Activated B cell treated with CpG ODN at 0.5 μM for 24 hours (primary cell): ENCODE measurements around the gene MME. TPM values are rescaled to one million over a fixed set of nuclear protein-coding genes. Genes with fewer than 3 reads are reported as not detected.
"Not testable (repeated sequence)": the region's sequence is repeated elsewhere in the genome, so short reads cannot be mapped to it uniquely, and the experiment has no call there.

Experiments
- ATAC-seq: fragments of 200-7000 bp; cut with Tn5 transposase; one replicate; pipeline ENCODE4 v1.10.0; 2021; ENCODE audit warnings: low read depth, mild to moderate bottlenecking, moderate library complexity
- CTCF ChIA-PET: fragments of 350-600 bp; sonication (Branson Sonifier 250); formaldehyde crosslinking; loops from one replicate; lab custom pipeline; 2021; ENCODE audit warnings: antibody characterized with exemption; lab: Charles Lee
- POLR2A ChIA-PET: fragments of 350-600 bp; sonication (Branson Sonifier 250); formaldehyde crosslinking; loops from one replicate; lab custom pipeline; 2021; ENCODE audit warnings: antibody characterized with exemption; lab: Charles Lee
- DNase-seq: peaks from one replicate; pipeline ENCODE4 v3.0.0; 2022
- H3K27ac Mint-ChIP-seq: one replicate; pipeline ENCODE4 v1.8.0; 2020; ENCODE audit warnings: mixed read lengths
- H3K27me3 Mint-ChIP-seq: one replicate; pipeline ENCODE4 v1.8.0; 2021; ENCODE audit warnings: mixed read lengths
- H3K36me3 Mint-ChIP-seq: one replicate; pipeline ENCODE4 v1.8.0; 2021; ENCODE audit warnings: low read depth, mixed read lengths
- H3K4me1 Mint-ChIP-seq: one replicate; pipeline ENCODE4 v1.8.0; 2021; ENCODE audit warnings: mixed read lengths
- H3K4me3 Mint-ChIP-seq: one replicate; pipeline ENCODE4 v1.8.0; 2020; ENCODE audit warnings: mild to moderate bottlenecking, mixed read lengths
- H3K9me3 Mint-ChIP-seq: one replicate; pipeline ENCODE4 v1.8.0; 2020; ENCODE audit warnings: mixed read lengths
- CTCF ChIP-seq: fragments of 200-600 bp; IDR thresholded peaks from one replicate; pipeline ENCODE4 v1.8.0; 2022; ENCODE audit warnings: antibody characterized with exemption, mild to moderate bottlenecking
- intact Hi-C: fragments of 100-400 bp; cut with micrococcal nuclease; formaldehyde crosslinking; loops from one replicate; pipeline ENCODE4 v1.15.1; 2024
- total RNA-seq: library from RNA; stranded (reverse); gene quantifications from 2 replicates; pipeline ENCODE4 v1.2.3, GENCODE V29; 2022

Gene MME
- total RNA-seq, 1 donor from 2014 or later: 3.4 TPM

- CTCF ChIA-PET: no interaction called here
Observed at GRCh38 chr3:155130001-155130400, 49.9 kb downstream of the MME start.

DNA sequence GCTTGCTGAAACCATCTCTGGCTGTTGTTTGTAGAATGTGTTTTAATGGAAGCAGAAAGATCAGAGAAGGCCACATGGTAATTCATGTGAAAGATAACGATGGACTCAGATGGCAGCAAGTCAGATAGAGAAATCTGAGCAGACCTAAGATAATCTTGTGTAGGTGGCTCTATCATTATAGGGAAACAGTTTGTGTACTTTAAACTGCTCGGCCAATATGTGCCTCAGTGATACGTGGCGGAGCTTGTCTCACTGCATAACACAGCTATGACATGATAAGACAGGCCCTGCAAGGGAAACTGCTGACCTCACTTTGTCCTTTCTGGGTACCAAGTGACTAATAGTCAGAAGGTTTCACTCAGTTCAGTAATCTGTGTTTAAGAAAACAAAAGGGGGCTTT lies 51.0 kb downstream of the MME start:
- CTCF ChIA-PET: no interaction called here
- intact Hi-C loops: loop anchor here (1.0 kb wide), 1 partner anchor 20 kb away; no protein-coding TSS in a partner anchor
- no peak overlapping the region for H3K4me3 Mint-ChIP-seq
- DNase-seq (no peak), ATAC-seq (no peak)
- H3K4me1 Mint-ChIP-seq: peaks cover 16% of the 10 kb centered on the region
- no peak overlapping the region for H3K27ac Mint-ChIP-seq
- no peak for TF ChIP-seq CTCF
- POLR2A ChIA-PET: no interaction called here
- no peaks in the 10 kb centered on the region for H3K27me3 Mint-ChIP-seq
- H3K9me3 Mint-ChIP-seq: peaks cover 8% of the 10 kb centered on the region
- no peaks in the 10 kb centered on the region for H3K36me3 Mint-ChIP-seq

More at GRCh38 chr3:155130001-155130400, 49.9 kb downstream of the MME start:
- POLR2A ChIA-PET: no interaction called here
- H3K27me3 Mint-ChIP-seq: no peaks in the 10 kb centered on the region
- peaks cover 16% of the 10 kb centered on the region for H3K4me1 Mint-ChIP-seq
- intact Hi-C loops: no loop called here
- ATAC-seq (no peak), DNase-seq (no peak)
- H3K36me3 Mint-ChIP-seq: no peaks in the 10 kb centered on the region
- H3K4me3 Mint-ChIP-seq: no peak overlapping the region
- no peak for TF ChIP-seq CTCF
- peaks cover 6% of the 10 kb centered on the region for H3K9me3 Mint-ChIP-seq
- H3K27ac Mint-ChIP-seq: no peak overlapping the region

DNA sequence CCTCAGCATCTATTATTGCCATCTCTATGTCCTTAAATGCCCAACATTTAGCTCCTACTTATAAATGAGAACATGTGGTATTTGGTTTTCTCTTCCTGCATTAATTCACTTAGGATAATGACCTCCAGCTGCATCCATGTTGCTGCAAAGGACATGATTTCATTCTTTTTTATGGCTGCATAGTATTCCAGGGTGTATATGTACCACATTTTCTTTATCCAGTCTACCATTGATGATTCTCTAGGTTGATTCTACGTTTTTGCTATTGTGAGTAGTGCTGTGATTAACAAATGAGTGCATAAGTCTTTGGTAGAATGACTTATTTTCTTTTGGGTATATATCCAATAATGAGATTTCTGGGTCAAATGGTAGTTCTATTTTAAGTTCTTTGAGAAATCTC lies 54.2 kb downstream of the MME start:
- CTCF ChIA-PET, H3K36me3 Mint-ChIP-seq, H3K9me3 Mint-ChIP-seq, DNase-seq, ATAC-seq, POLR2A ChIA-PET, H3K4me3 Mint-ChIP-seq, H3K27ac Mint-ChIP-seq, H3K27me3 Mint-ChIP-seq, intact Hi-C loops: not testable (repeated sequence)
- H3K4me1 Mint-ChIP-seq: peaks cover 16% of the 10 kb centered on the region

GRCh38 chr3:155135003-155135402 lies 54.9 kb downstream of the MME start:
- peaks cover 8% of the 10 kb centered on the region for H3K9me3 Mint-ChIP-seq
- no peak overlapping the region for H3K4me3 Mint-ChIP-seq

GRCh38 chr3:155138677-155139076 lies 58.6 kb downstream of the MME start:
- CTCF ChIA-PET: no interaction called here
- no peaks in the 10 kb centered on the region for H3K36me3 Mint-ChIP-seq
- H3K4me1 Mint-ChIP-seq: no peaks in the 10 kb centered on the region
- DNase-seq: no peak
- H3K27ac Mint-ChIP-seq: no peak overlapping the region
- intact Hi-C loops: no loop called here
- POLR2A ChIA-PET: no interaction called here
- no peak for ATAC-seq
- no peak overlapping the region for H3K4me3 Mint-ChIP-seq
- TF ChIP-seq CTCF: no peak
- peaks cover 8% of the 10 kb centered on the region for H3K9me3 Mint-ChIP-seq
- H3K27me3 Mint-ChIP-seq: no peaks in the 10 kb centered on the region

More at GRCh38 chr3:155135003-155135402, 54.9 kb downstream of the MME start:
- no peak for TF ChIP-seq CTCF
- no peaks in the 10 kb centered on the region for H3K27me3 Mint-ChIP-seq
- H3K36me3 Mint-ChIP-seq: no peaks in the 10 kb centered on the region
- DNase-seq: no peak
- ChIA-PET POLR2A (no interaction called here), CTCF (no interaction called here)
- ATAC-seq: no peak
- H3K4me1 Mint-ChIP-seq: peaks cover 16% of the 10 kb centered on the region
- intact Hi-C loops: no loop called here
- no peak overlapping the region for H3K27ac Mint-ChIP-seq

DNA sequence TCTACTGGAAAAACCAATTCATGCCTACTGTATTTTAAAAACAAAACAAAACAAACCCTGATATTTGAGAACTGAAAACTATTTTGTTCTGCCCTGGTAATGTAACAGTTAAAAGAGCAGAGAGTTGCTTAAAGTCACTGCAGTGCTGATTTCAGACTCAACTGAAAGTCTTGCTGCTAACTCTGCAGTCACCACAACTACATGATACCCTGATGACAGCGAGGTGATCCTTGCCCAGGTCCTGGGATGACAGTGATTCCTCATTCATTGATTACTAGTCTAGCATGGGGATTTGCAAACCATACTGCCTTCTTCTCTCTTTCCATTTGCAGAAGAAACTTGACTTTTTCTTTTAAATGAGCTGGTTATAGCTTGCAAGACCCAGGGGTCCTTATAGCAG lies 67.5 kb downstream of the MME start:
- no peaks in the 10 kb centered on the region for H3K9me3 Mint-ChIP-seq
- no peak for TF ChIP-seq CTCF
- H3K4me3 Mint-ChIP-seq: no peak overlapping the region
- H3K36me3 Mint-ChIP-seq: no peaks in the 10 kb centered on the region
- DNase-seq (no peak), ATAC-seq (no peak)
- no peak overlapping the region for H3K27ac Mint-ChIP-seq
- ChIA-PET POLR2A (no interaction called here), CTCF (no interaction called here)
- no peaks in the 10 kb centered on the region for H3K4me1 Mint-ChIP-seq
- intact Hi-C loops: no loop called here
- H3K27me3 Mint-ChIP-seq: no peaks in the 10 kb centered on the region
